ENCODE measurements around the gene LRRK1.

DNA sequence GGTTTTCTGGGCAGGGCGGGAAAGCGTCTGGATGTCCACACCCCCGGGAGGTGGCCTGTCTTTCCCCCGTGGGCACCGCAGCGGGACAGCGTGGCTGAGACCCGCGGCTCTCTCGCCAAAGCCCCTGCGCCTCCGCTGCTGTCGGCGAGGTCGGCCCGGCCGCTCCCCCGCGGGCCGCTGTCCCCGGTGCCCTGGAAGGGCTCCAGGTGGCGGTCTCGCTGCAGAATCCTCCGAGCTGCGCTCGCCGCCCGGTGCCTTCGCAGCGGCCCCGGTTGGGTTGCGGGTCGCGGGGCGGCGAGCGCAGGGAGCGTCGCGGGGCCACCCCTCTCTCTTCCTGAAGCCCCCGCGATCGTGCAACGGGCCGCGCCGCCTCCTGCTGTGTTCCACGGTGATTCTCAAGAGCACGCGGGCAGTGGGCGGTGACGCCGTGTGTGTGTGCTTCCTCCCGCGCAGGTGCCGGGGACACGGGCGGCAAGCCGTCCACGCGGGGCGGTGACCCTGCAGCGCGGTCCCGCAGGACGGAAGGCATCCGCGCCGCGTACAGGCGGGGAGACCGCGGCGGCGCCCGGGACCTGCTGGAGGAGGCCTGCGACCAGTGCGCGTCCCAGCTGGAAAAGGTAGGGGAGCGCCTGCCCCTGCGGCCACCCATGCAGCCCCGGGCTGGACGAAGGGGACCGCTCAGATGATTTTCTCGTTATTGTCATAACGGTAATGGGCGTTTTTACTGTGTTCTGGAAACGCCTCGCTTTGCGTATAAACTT lies 54.4 kb downstream of the LRRK1 start:
- TF ChIP-seq, protein P1, sequence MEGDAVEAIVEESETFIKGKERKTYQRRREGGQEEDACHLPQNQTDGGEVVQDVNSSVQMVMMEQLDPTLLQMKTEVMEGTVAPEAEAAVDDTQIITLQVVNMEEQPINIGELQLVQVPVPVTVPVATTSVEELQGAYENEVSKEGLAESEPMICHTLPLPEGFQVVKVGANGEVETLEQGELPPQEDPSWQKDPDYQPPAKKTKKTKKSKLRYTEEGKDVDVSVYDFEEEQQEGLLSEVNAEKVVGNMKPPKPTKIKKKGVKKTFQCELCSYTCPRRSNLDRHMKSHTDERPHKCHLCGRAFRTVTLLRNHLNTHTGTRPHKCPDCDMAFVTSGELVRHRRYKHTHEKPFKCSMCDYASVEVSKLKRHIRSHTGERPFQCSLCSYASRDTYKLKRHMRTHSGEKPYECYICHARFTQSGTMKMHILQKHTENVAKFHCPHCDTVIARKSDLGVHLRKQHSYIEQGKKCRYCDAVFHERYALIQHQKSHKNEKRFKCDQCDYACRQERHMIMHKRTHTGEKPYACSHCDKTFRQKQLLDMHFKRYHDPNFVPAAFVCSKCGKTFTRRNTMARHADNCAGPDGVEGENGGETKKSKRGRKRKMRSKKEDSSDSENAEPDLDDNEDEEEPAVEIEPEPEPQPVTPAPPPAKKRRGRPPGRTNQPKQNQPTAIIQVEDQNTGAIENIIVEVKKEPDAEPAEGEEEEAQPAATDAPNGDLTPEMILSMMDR (IDR thresholded peaks at IDR 0.05): no peak
- TF ChIP-seq POLR2AphosphoS5 (IDR thresholded peaks at IDR 0.05): no peak

All from sigmoid colon (tissue), 4 donors.